K562 (cell line): ENCODE data around the gene TENM4. TPM values are rescaled to one million over a fixed set of nuclear protein-coding genes. Genes with fewer than 3 reads are reported as not detected.

Experiments used
- ATAC-seq: fragments of 200-7000 bp; cut with Tn5 transposase; 3 replicates; pipeline ENCODE4 v1.9.1; 2020; ENCODE audit warnings: moderate library complexity
- BruUV-seq: library from RNA; stranded (reverse); fragments of 400-500 nt; replicated peaks from 2 replicates; lab custom pipeline; 2021; lab: Mats Ljungman, UMichigan
- CTCF ChIA-PET: fragments of 300-600 bp; formaldehyde crosslinking; extraction: SDS; loops from one replicate; lab custom pipeline; 2021; ENCODE audit warnings: low intra/inter-chr PET ratio; lab: Yijun Ruan, JAX
- POLR2A ChIA-PET: fragments of 300-600, 350-650 bp; sonication (Branson Sonifier 250); formaldehyde crosslinking; extraction: SDS; loops from one replicate; lab custom pipeline; 2021; ENCODE audit warnings: antibody characterized with exemption, inconsistent platforms; lab: Yijun Ruan, JAX
- DNase-seq, 4 experiments: peaks; one replicate each; pipeline versions ENCODE4 v3.0.0 to v3.0.0-alpha.2; 2011 to 2018; ENCODE audit warnings: low spot score in 3 of 4, mixed read lengths in 3 of 4; ENCODE audit errors: extremely low read depth in 1 of 4
- FAIRE-seq: peaks from 2 replicates; lab custom pipeline; 2011; peaks lifted over from hg19 to GRCh38; lab: Jason Lieb, UNC
- H2AFZ ChIP-seq: 2 replicates; pipeline ENCODE4 v1.6.0; 2011; ENCODE audit warnings: low read depth, low read length, control low read depth, inconsistent platforms
- H3K27ac ChIP-seq: fragments of 200-600 bp; 3 replicates; pipeline ENCODE4 v1.8.0; 2011; ENCODE audit warnings: low read depth, mild to moderate bottlenecking, control low read depth, inconsistent platforms, low read length, moderate library complexity, mixed read lengths; ENCODE audit errors: extremely low read depth
- H3K27me3 ChIP-seq, 2 experiments: fragments of 300-600 bp in 1 of 2; 2 replicates in 1 of 2; 3 replicates in 1 of 2; pipeline versions ENCODE4 v1.6.0 to v1.8.0; 2011; ENCODE audit warnings: inconsistent platforms in 2 of 2, low read length in 2 of 2, mild to moderate bottlenecking in 1 of 2, mixed read lengths in 1 of 2, moderate library complexity in 1 of 2; ENCODE audit not compliant: control insufficient read depth in 2 of 2, insufficient read depth in 2 of 2
- H3K36me3 ChIP-seq: fragments of 300-600 bp; 3 replicates; pipeline ENCODE4 v1.8.0; 2011; ENCODE audit warnings: mild to moderate bottlenecking, low read length, inconsistent platforms; ENCODE audit not compliant: control insufficient read depth, insufficient read depth
- H3K4me1 ChIP-seq, 2 experiments: fragments of 200-600 bp in 1 of 2; replicated peaks in 1 of 2; 2 replicates in 1 of 2; 3 replicates in 1 of 2; pipeline versions ENCODE4 v1.5.1 to v1.8.0; 2011; ENCODE audit warnings: inconsistent platforms in 2 of 2, low read length in 2 of 2, mild to moderate bottlenecking in 1 of 2, mixed read lengths in 1 of 2, moderate library complexity in 1 of 2; ENCODE audit not compliant: control insufficient read depth in 2 of 2, insufficient read depth in 2 of 2
- H3K4me2 ChIP-seq: 2 replicates; pipeline ENCODE4 v1.6.1; 2011; ENCODE audit warnings: low read length, control low read depth, inconsistent platforms, mixed read lengths; ENCODE audit not compliant: insufficient read depth
- H3K4me3 ChIP-seq: fragments of 200-600 bp; sonication (generic), shearing (Covaris generic); 2 replicates; pipeline ENCODE4 v1.5.1; 2016; ENCODE audit warnings: control low read depth, inconsistent platforms
- H3K79me2 ChIP-seq: fragments of 200-600 bp; 3 replicates; pipeline ENCODE4 v1.8.0; 2011; ENCODE audit warnings: low read length, inconsistent platforms; ENCODE audit not compliant: control insufficient read depth, insufficient read depth
- H3K9ac ChIP-seq, 2 experiments: 2 replicates each; pipeline versions ENCODE4 v1.6.0 to v1.6.1; 2011; ENCODE audit warnings: low read depth in 2 of 2, low read length in 2 of 2, control low read depth in 1 of 2, inconsistent platforms in 1 of 2, mild to moderate bottlenecking in 1 of 2, mixed read lengths in 1 of 2; ENCODE audit not compliant: insufficient read depth in 1 of 2
- H3K9me1 ChIP-seq: one replicate; pipeline ENCODE4 v1.6.0; 2011; ENCODE audit warnings: inconsistent platforms, mild to moderate bottlenecking, low read length, moderate library complexity; ENCODE audit not compliant: control insufficient read depth, insufficient read depth
- H3K9me3 ChIP-seq: replicated peaks from 2 replicates; pipeline ENCODE4 v1.5.1; 2011; ENCODE audit warnings: low read depth, low read length, inconsistent platforms; ENCODE audit not compliant: control insufficient read depth, insufficient read depth
- H4K20me1 ChIP-seq: replicated peaks from 2 replicates; pipeline ENCODE4 v1.6.1; 2011; ENCODE audit warnings: low read length, inconsistent platforms, mixed read lengths; ENCODE audit not compliant: control insufficient read depth, insufficient read depth
- ARID2 ChIP-seq: fragments of 450-650 bp; IDR thresholded peaks from 2 replicates; pipeline ENCODE4 v1.6.1; 2017; ENCODE audit warnings: antibody characterized with exemption, mild to moderate bottlenecking
- FUS ChIP-seq: fragments of 200-400 bp; formaldehyde crosslinking; optimal IDR thresholded peaks from 2 replicates; pipeline ENCODE3; 2017; ENCODE audit warnings: low read depth, low read length
- KHSRP ChIP-seq: fragments of 450-650 bp; IDR thresholded peaks from 2 replicates; pipeline ENCODE4 v1.6.1; 2017
- MEIS2 ChIP-seq: fragments of 450-650 bp; IDR thresholded peaks from 2 replicates; pipeline ENCODE4 v1.6.1; 2014; ENCODE audit warnings: mild to moderate bottlenecking; ENCODE audit not compliant: partially characterized antibody
- TFAP4 ChIP-seq: sonication (generic); formaldehyde crosslinking; IDR thresholded peaks from 2 replicates; pipeline ENCODE4 v1.8.0; 2022; ENCODE audit warnings: missing genetic modification reagents, mild to moderate bottlenecking, moderate library complexity, borderline replicate concordance
- ZBTB11 ChIP-seq, 3 experiments: fragments of 200-800 bp in 1 of 3; fragments of 250-450 bp in 1 of 3; fragments of 450-650 bp in 1 of 3; sonication (Bioruptor Pico) in 1 of 3; sonication (Bioruptor generic) in 1 of 3; formaldehyde crosslinking in 1 of 3; IDR thresholded peaks; 2 replicates each; pipeline versions ENCODE4 v1.6.1 to v1.8.0; 2016 to 2022; ENCODE audit warnings: mild to moderate bottlenecking in 2 of 3, missing genetic modification characterization in 2 of 3, missing compliant biosample characterization in 1 of 3, moderate library complexity in 1 of 3
- WGBS: fragments of 100-300 bp; shearing (Covaris generic); methylation state at CpG from one replicate; pipeline ENCODE4 v1.1.6; 2016; ENCODE audit warnings: low coverage, mixed read lengths; ENCODE audit not compliant: insufficient coverage; ENCODE audit errors: missing lambda C conversion rate; 5-methylcytosine and 5-hydroxymethylcytosine counted together
- in situ Hi-C: fragments of 300-500 bp; cut with MboI; formaldehyde crosslinking; loops from 4 replicates; pipeline ENCODE4 v1.15.0; 2018; ENCODE audit warnings: inconsistent platforms, mixed read lengths
- intact Hi-C: fragments of 100-400 bp; cut with micrococcal nuclease; formaldehyde crosslinking; loops from 2 replicates; pipeline ENCODE4 v1.14.2; 2022
- polyA plus RNA-seq, 8 experiments: library from polyadenylated mRNA; depleted of rRNA in 4 of 8; stranded (reverse) in 5 of 8; unstranded in 3 of 8; fragments of >200 nt; fragmentation: Nextera tagmentation in 2 of 8; fragmentation: Illumina TruSeq in 1 of 8; extraction: Ambion mirVana in 2 of 8; extraction: Trizol in 1 of 8; gene quantifications; 2 replicates each; pipeline versions ENCODE4 v1.2.1 to v1.2.3, GENCODE V29; 2011 to 2014; ENCODE audit warnings: inconsistent platforms in 1 of 8, missing spikeins in 1 of 8
- total RNA-seq, 7 experiments: library from RNA; depleted of rRNA in 6 of 7; stranded (reverse); fragments of >200 nt in 6 of 7; fragmentation: Illumina TruSeq in 2 of 7; extraction: Trizol in 2 of 7; gene quantifications; 2 replicates each; pipeline versions ENCODE4 v1.2.1 to v1.2.3, GENCODE V29; 2011 to 2021; ENCODE audit warnings: low replicate concordance in 1 of 7
- TF ChIP-seq, protein P1 (sequence below): fragments of 250-450 bp; sonication (Bioruptor Pico); IDR thresholded peaks from 2 replicates; pipeline ENCODE4 v1.8.0; 2022; ENCODE audit warnings: moderate library complexity, mild to moderate bottlenecking, inconsistent platforms
- TF ChIP-seq, protein P2 (sequence below), 2 experiments: fragments of 200-800 bp in 1 of 2; sonication (Bioruptor generic) in 1 of 2; sonication (generic) in 1 of 2; formaldehyde crosslinking in 1 of 2; IDR thresholded peaks in 1 of 2; conservative IDR thresholded peaks in 1 of 2; 2 replicates each; pipeline versions ENCODE4 v1.5.0 to v1.6.1; 2016 to 2020; ENCODE audit warnings: missing compliant biosample characterization in 1 of 2, missing genetic modification characterization in 1 of 2, missing genetic modification reagents in 1 of 2

TENM4 gene
- total and polyA plus RNA-seq, 9 of the 15 experiments (the other 6 are each of a cell fraction or from before 2014, with no cell fraction given): 0.16 TPM; not detected in 8

DNA sequence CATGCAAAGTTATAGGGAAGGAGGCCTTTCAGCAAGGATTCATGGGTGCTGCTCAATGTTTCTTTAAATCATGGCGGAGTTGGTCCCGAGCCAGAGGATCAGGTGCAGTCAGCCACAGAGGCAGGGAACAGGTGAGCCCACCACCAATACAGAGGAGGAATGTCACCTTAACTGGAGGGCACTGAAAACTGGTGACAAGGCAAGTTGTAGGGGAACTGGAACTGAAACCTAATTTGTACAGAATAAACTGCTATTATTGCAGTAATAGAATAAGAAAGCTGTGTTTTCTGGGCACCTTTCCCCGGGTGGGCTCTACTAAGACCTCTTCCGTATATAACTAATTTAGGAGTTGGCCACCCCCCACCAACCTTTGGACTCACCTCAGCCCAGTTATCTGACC lies 570.2 kb downstream of the TENM4 start (continued):
- no peak for TF ChIP-seq TFAP4 (CRISPR knock-in tag)

DNA sequence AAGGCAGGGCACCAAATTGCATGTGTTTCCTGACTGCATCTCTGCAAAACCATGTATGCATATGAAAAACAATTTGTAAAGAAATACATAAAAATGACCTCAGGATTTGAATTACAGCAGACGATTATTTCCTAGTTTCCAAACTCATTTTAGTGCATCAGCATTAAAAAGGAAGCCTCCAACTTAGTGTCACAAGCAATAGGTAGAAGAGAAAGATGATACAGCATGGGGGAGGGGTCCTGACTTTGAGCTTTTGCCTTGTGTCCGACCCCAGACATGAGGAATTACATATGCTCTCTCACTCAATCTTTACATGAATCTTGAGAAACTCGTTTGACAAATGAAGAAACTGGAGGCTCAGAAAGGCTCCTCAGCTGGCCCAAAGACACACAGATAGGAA lies 571.5 kb downstream of the TENM4 start:
- no peaks in the 10 kb centered on the region for H3K9me1 ChIP-seq
- no peak overlapping the region for H3K4me2 ChIP-seq
- no peaks in the 10 kb centered on the region for H3K36me3 ChIP-seq
- peaks cover 0 to 4% of the 10 kb centered on the region in 2 experiments; a peak in 1 of 5 replicates for H3K27me3 ChIP-seq
- WGBS: 0% methylated on average over 3 of the region's 3 CpGs
- ATAC-seq (no peak), DNase-seq (no peak), FAIRE-seq (no peak)
- H4K20me1 ChIP-seq: no peaks in the 10 kb centered on the region
- CTCF ChIA-PET: no interaction called here
- H3K9me3 ChIP-seq: no peaks in the 10 kb centered on the region
- TF ChIP-seq FUS (no peak), KHSRP (no peak), ZBTB11 (CRISPR knock-in tag; IDR thresholded peaks at IDR 0.05) (no peak), MEIS2 (no peak), ARID2 (no peak)
- TF ChIP-seq, protein P1, sequence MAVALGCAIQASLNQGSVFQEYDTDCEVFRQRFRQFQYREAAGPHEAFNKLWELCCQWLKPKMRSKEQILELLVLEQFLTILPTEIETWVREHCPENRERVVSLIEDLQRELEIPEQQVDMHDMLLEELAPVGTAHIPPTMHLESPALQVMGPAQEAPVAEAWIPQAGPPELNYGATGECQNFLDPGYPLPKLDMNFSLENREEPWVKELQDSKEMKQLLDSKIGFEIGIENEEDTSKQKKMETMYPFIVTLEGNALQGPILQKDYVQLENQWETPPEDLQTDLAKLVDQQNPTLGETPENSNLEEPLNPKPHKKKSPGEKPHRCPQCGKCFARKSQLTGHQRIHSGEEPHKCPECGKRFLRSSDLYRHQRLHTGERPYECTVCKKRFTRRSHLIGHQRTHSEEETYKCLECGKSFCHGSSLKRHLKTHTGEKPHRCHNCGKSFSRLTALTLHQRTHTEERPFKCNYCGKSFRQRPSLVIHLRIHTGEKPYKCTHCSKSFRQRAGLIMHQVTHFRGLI (CRISPR knock-in tag): no peak
- TF ChIP-seq, protein P2, sequence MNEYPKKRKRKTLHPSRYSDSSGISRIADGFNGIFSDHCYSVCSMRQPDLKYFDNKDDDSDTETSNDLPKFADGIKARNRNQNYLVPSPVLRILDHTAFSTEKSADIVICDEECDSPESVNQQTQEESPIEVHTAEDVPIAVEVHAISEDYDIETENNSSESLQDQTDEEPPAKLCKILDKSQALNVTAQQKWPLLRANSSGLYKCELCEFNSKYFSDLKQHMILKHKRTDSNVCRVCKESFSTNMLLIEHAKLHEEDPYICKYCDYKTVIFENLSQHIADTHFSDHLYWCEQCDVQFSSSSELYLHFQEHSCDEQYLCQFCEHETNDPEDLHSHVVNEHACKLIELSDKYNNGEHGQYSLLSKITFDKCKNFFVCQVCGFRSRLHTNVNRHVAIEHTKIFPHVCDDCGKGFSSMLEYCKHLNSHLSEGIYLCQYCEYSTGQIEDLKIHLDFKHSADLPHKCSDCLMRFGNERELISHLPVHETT (CRISPR knock-in tag; conservative IDR thresholded peaks at IDR 0.05 in 1 of 2, IDR thresholded peaks at IDR 0.05 in 1 of 2): no peak
- in situ Hi-C loops: no loop called here
- intact Hi-C loops: no loop called here
- no peaks in the 10 kb centered on the region for H3K4me1 ChIP-seq
- no peaks in the 10 kb centered on the region for H3K79me2 ChIP-seq
- POLR2A ChIA-PET: interaction anchor here (1.2 kb wide), 1 partner anchor 29 kb away, joined by 3 read pairs; no protein-coding TSS in a partner anchor
- H3K27ac ChIP-seq: no peak overlapping the region
- no TSS peak for BruUV-seq
- H3K9ac ChIP-seq: no peak overlapping the region
- H3K4me3 ChIP-seq: no peak overlapping the region
- H2AFZ ChIP-seq: no peak overlapping the region
